NCI-H2227 treated with DMSO at 0.1 percent for 48 hours (cell line): ENCODE measurements around the gene HTT.

Experiments
- DNase-seq: peaks from one replicate; lab custom pipeline; 2025; lab: John Stamatoyannopoulos, UW

Gene HTT

GRCh38 chr4:3200423-3201090, 126.1 kb downstream of the HTT start:
- no peak for DNase-seq

DNA sequence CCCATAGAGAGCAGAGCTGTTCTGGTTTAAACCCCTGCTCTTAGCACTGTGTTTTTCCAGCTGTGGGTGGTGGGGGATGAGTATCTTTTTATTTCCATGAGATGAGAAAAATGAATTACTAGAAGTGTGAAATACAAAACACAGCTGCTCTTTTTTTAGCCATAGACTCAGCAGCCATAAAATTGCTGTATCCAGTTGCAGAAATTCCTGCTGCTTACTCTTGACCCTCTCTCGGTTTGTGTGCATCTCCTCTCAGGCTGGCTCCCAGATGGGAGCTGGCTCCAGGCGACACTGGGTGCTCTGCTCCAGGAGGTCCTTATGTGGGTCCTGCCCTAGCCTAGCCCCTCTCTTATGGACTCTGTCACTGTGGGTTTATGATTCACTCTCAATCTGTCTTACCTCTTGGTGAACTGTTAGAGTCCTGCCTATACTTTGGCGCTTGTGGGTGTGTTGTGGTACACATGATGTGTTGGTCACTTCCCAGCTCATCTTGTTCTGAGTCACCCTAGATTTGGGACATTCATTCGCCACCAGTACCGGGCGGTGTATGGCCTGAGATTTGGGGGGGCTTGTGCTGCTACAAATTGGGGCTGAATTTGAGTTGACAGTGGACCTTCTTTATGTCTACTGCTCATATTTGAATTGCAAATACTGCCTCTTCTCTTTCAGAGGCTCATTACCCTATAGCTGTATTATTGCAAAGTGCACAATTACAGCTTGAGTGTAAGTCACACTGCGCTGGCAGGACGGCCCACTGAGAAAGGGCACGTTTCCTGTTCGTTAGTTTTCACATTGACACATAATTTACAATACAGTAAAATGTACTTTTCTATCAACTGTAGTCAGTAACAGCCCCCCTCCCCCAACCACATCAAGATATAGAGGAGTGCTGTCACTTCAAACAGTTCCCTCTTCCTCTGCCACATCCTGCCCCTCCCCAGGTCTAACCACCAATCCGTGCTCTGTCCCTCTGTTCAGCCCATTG, 127.5 kb downstream of the HTT start:
- DNase-seq: no peak

- no peak for DNase-seq
Measured at GRCh38 chr4:3202836-3203820, 128.6 kb downstream of the HTT start.

DNA sequence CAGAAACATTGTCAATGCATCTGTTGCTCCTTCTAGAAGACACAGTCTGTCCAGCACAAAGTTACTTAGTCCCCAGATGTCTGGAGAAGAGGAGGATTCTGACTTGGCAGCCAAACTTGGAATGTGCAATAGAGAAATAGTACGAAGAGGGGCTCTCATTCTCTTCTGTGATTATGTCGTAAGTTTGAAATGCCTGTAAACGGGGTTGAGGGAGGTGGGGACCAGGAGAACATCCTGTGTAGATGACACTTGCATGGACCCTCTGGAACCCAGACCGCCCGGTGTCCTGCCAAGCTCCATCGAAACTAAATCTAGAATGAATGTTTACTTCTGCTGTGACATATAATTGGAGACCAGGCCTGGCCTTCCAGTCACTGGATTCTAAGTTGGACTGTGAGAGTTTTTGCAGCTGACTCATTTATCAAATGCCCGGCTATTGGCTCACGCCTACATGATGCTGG, 129.5 kb downstream of the HTT start:
- no peak for DNase-seq

DNA sequence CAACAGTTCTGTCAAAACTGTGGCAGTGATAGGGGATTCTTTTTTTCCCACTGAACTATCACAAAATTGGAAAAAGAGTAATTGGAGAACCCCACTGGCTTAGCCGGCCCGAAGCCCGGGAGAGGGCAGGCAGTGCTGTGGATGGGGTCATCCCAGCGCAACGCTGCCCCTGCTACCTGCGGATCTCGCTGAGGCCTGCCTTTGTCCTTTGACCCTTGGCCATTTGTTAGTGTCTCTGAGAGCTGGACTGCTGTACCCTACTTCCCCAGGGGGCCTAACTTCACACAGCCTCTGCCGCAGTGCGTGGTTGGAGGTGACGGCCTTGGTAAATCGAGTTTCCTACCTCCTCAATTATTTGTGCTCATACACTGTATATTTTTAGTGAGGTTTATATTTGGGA, 131.5 kb downstream of the HTT start:
- no peak for DNase-seq

GRCh38 chr4:3206439-3207100, 132.1 kb downstream of the HTT start:
- DNase-seq: no peak

DNA sequence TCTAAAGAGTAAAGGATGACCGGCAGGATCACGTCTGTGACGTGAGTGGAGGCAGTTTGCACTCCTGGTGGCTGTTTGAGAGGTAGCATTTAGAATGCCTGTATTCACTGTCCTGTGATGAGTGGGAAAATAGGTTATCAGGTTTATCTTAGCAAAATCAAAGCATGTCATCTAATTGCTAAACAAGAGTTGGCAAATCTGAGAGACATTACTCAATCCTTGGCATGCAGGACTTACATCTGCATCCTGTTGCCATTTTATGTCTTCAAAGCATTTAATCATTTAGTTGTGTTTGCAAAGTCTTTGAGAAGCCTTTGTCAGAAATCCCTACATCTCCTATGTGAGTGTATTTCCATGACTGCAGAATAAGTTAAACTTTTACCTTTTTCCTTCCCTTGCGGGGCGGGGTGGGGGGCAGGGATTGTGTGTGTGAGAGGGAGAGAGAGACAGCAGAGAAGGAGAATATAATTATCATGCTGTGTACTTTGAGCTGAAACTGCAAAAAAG, 133.1 kb downstream of the HTT start:
- DNase-seq: no peak

DNA sequence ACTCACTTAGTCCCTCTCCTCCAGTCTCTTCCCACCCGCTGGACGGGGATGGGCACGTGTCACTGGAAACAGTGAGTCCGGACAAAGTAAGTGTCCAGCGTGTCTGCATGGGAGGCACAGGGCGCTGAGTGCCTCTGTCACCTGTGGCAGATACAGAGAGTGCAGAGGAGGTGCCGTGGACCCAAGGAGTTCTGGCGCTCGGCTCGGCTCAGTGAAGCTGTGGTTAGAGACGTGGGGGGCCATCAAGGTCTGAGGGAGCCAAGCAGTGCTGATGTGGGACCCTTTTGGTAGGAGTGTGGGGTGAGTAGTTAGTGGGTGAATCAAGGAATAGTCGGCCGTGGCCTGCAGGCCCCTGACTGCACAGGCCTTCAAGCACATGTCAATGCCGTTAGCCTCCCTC, 134.3 kb downstream of the HTT start:
- DNase-seq: no peak

- no peak for DNase-seq
Measured at GRCh38 chr4:3209551-3210325, 135.3 kb downstream of the HTT start.

DNA sequence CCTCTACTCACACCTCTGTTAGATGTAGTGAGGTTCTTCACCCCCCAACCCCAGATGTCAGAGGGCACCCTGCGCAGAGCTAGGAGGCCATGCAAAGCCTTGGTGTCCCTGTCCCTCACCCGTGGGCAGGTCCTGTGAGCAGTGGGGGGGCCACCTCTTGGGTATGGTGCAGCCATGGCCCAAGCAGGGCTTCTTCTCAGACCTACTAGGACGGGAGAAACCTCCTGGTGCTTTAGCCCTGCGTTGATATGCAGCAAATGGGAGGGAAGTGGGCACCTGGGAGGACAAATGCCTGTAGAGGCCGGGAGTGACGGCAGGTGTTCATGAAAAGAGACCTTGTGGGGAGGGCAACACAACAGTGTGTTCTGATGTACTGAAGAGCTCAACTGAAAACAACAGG, 136.0 kb downstream of the HTT start:
- no peak for DNase-seq

- DNase-seq: no peak
Measured at GRCh38 chr4:3211866-3212265, 137.4 kb downstream of the HTT start.

DNA sequence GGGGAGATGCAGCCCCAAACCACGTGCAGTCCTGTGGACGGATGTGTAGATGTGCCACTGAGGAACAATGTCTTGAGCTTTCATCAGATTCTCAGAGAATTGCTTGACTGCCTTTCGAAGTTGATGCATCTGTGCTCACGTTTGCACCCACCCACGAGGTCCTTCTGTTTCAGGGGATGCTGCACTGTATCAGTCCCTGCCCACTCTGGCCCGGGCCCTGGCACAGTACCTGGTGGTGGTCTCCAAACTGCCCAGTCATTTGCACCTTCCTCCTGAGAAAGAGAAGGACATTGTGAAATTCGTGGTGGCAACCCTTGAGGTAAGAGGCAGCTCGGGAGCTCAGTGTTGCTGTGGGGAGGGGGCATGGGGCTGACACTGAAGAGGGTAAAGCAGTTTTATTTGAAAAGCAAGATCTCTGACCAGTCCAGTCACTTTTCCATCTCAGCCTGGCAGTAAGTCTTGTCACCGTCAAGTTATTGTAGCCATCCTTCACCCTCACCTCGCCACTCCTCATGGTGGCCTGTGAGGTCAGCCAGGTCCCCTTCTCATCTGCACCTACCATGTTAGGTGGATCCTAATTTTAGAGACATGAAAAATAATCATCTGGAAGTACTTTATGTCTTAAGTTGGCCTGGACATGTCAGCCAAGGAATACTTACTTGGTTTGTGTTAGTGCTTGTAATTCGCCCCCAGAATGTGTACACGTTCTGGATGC, 138.1 kb downstream of the HTT start:
- DNase-seq: no peak

GRCh38 chr4:3213106-3213425, 138.6 kb downstream of the HTT start:
- DNase-seq: no peak

DNA sequence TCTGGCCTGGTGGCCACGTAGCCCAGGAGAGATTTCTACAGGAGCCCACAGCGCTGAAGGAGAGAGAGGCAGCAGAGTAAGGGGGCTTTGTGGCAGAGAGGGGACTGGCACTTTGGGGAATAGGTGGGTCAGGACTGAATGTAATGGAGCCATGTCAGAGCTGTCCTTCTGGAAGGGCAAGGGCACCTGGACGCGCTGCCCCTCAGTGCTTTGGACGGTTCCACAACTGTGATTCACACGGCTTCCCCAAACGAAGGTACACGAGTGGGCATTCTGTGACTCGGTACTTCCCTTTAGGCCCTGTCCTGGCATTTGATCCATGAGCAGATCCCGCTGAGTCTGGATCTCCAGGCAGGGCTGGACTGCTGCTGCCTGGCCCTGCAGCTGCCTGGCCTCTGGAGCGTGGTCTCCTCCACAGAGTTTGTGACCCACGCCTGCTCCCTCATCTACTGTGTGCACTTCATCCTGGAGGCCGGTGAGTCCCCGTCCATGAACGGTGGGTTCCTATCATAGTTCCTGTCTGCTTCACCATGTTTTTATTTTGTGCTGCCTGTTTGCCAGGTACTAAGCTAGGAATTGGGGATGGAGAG, 139.3 kb downstream of the HTT start:
- no peak for DNase-seq

- DNase-seq: no peak
Measured at GRCh38 chr4:3215256-3215655, 140.8 kb downstream of the HTT start.

DNA sequence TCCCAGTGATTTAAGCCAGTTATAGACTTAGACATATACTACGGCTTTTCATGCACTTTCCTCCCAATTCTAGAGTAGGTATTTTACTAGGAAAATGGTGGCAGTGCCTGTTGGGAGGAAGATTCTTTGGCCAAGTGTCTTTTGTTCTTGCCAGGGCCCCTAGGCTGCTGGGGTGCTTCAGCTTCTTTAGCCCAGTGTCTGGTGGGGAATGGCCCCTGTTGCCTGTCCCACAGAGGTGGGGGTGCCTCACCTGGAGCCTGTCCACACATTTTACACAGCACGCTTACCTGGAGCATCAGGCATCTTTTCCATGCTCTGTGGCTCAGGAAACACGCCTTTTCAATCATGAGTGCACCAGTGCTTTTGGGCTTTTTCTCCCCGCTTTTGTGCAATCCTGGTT, 141.3 kb downstream of the HTT start:
- no peak for DNase-seq

DNA sequence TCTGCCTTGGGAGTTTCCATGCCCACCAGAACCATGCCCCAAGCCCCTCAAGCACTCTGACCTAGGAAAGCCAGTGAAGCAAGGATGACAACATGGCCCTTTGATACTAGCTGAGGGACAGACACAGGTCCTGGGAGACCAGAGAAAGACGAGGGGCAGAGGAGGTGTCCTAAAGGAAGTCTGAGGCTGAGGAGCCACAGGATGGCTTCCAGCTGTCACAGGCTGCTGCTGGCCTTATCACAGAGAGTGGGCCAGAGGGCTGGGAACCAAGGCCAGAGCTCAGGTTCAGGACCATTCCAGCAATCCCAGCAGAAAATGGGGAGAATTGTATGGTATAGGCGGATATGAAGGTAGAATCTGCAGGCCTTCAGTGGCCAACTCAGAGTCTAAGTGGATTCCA, 142.8 kb downstream of the HTT start:
- no peak for DNase-seq

GRCh38 chr4:3217771-3218170, 143.3 kb downstream of the HTT start:
- DNase-seq: no peak
